Measurements from ENCODE around the gene PSAP.

DNA sequence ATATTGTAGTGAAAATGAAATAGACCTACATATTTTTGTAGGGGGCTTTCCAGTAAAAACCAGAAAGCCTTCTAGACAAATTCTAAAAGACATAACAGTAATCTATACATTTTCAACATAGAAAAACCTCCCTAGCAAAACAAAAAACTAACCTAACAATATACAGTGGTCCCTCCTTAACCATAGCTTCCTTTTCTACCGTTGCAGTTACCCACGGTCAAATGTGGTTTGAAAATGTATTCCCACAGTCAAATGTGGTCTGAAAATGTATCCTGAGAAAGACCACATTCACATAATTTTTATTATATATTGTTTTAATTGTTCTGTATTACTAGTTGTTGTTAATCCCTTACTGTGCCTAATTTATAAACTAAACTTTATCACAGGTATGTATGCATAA is 6.4 kb downstream of the PSAP start:
- TF ChIP-seq CTCF (IDR thresholded peaks at IDR 0.05; ENCODE audit: insufficient read depth, low read length, poor library complexity, severe bottlenecking) (no peak), EZH2phosphoT487 (conservative IDR thresholded peaks at IDR 0.05; ENCODE audit: low read length) (no peak)

Data from SU-DHL-6 (cell line).